DMS 273 (cell line): Measurements from ENCODE around the gene SLC18A3.

Experiments used
- DNase-seq: peaks from one replicate; lab custom pipeline; 2025; ENCODE audit not compliant: unreplicated experiment; lab: John Stamatoyannopoulos, UW

The SLC18A3 gene

GRCh38 chr10:49611166-49611815, 1.2 kb downstream of the SLC18A3 start:
- no peak for DNase-seq

- no peak for DNase-seq
These were observed 1.9 kb downstream of the SLC18A3 start for GRCh38 chr10:49611816-49612512.

GRCh38 chr10:49612513-49613164, 2.5 kb downstream of the SLC18A3 start:
- peak; percentile 50 for DNase-seq

GRCh38 chr10:49613165-49613881, 3.2 kb downstream of the SLC18A3 start:
- DNase-seq = no peak

GRCh38 chr10:49613882-49614241, 3.8 kb downstream of the SLC18A3 start, which contains the start of gene CHAT:
TSS of gene CHAT (plus strand) at chr10:49614037. CDS start at chr10:49614190, 153 bp downstream.
- no peak for DNase-seq

GRCh38 chr10:49614242-49615198, 4.4 kb downstream of the SLC18A3 start:
- no peak for DNase-seq

GRCh38 chr10:49615213-49615612, 5.1 kb downstream of the SLC18A3 start:
- DNase-seq = no peak

GRCh38 chr10:49615721-49616120, 5.6 kb downstream of the SLC18A3 start:
- peak; percentile 57 for DNase-seq

GRCh38 chr10:49616421-49617101, 6.5 kb downstream of the SLC18A3 start:
- peak; percentile 38 for DNase-seq

GRCh38 chr10:49617121-49618020, 7.3 kb downstream of the SLC18A3 start:
- no peak for DNase-seq

GRCh38 chr10:49618821-49619220, 8.7 kb downstream of the SLC18A3 start:
- DNase-seq = no peak

GRCh38 chr10:49619613-49620012, 9.5 kb downstream of the SLC18A3 start:
- DNase-seq = peak; percentile 25

GRCh38 chr10:49620286-49620810, 10.2 kb downstream of the SLC18A3 start:
- no peak for DNase-seq

- DNase-seq = peak; percentile 93
These were observed 10.8 kb downstream of the SLC18A3 start for GRCh38 chr10:49620841-49621378.

- DNase-seq = no peak
These were observed 11.5 kb downstream of the SLC18A3 start for GRCh38 chr10:49621561-49621960.

GRCh38 chr10:49622426-49623425, 12.6 kb downstream of the SLC18A3 start:
- peak; percentile 48 for DNase-seq

GRCh38 chr10:49624629-49625028, 14.5 kb downstream of the SLC18A3 start:
- DNase-seq = no peak
